Measurements from ENCODE around the gene RAPGEF4. TPM values are rescaled to one million over a fixed set of nuclear protein-coding genes. Genes with fewer than 3 reads are reported as not detected.

The RAPGEF4 gene
- total and polyA plus RNA-seq, 9 of the 15 experiments (the other 6 are each of a cell fraction or from before 2014, with no cell fraction given), result 0.04 to 0.33 (median 0.13) TPM; not detected in 6

- Histone ChIP-seq H3K4me2 (ENCODE audit: insufficient read depth, low read length) (no peak overlapping the region), H3K4me3 (no peak overlapping the region), H3K79me2 (ENCODE audit: control insufficient read depth, insufficient read depth, low read length) (no peaks in the 10 kb centered on the region), H3K27ac (ENCODE audit: extremely low read depth, low read depth, low read length) (no peak overlapping the region), H3K9me3 (replicated peaks; ENCODE audit: control insufficient read depth, insufficient read depth, low read depth, low read length) (no peaks in the 10 kb centered on the region), H3K4me1 (replicated peaks in 1 of 2; ENCODE audit: control insufficient read depth in 2 of 2, insufficient read depth in 2 of 2, low read length in 2 of 2) (no peaks in the 10 kb centered on the region), H3K27me3 (ENCODE audit: control insufficient read depth in 2 of 2, insufficient read depth in 2 of 2, low read length in 2 of 2) (peaks cover 4 to 8% of the 10 kb centered on the region in 2 experiments; a peak in 4 of 5 replicates), H2AFZ (ENCODE audit: low read depth, low read length) (no peak overlapping the region), H4K20me1 (replicated peaks; ENCODE audit: control insufficient read depth, insufficient read depth, low read length) (no peaks in the 10 kb centered on the region), H3K36me3 (ENCODE audit: control insufficient read depth, insufficient read depth, low read length) (no peaks in the 10 kb centered on the region), H3K9ac (ENCODE audit: insufficient read depth in 1 of 2, low read depth in 2 of 2, low read length in 2 of 2) (no peak overlapping the region), H3K9me1 (ENCODE audit: control insufficient read depth, insufficient read depth, low read length) (no peaks in the 10 kb centered on the region)
- no peak for FAIRE-seq
- 0% methylated on average over 9 of the region's 9 CpGs for WGBS (ENCODE audit: insufficient coverage, low coverage, missing lambda C conversion rate)
- DNase-seq (ENCODE audit: extremely low read depth in 1 of 4, low spot score in 3 of 4), result no peak
- ChIA-PET CTCF (ENCODE audit: low intra/inter-chr PET ratio) (no interaction called here), POLR2A (no interaction called here)
- TF ChIP-seq NR2F6 (CRISPR knock-in tag; IDR thresholded peaks at IDR 0.05) (no peak), ZNF699 (CRISPR knock-in tag; IDR thresholded peaks at IDR 0.05; ENCODE audit: insufficient replicate concordance) (no peak)
- TF ChIP-seq, protein P1, sequence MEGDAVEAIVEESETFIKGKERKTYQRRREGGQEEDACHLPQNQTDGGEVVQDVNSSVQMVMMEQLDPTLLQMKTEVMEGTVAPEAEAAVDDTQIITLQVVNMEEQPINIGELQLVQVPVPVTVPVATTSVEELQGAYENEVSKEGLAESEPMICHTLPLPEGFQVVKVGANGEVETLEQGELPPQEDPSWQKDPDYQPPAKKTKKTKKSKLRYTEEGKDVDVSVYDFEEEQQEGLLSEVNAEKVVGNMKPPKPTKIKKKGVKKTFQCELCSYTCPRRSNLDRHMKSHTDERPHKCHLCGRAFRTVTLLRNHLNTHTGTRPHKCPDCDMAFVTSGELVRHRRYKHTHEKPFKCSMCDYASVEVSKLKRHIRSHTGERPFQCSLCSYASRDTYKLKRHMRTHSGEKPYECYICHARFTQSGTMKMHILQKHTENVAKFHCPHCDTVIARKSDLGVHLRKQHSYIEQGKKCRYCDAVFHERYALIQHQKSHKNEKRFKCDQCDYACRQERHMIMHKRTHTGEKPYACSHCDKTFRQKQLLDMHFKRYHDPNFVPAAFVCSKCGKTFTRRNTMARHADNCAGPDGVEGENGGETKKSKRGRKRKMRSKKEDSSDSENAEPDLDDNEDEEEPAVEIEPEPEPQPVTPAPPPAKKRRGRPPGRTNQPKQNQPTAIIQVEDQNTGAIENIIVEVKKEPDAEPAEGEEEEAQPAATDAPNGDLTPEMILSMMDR (IDR thresholded peaks at IDR 0.05 in 2 of 3, conservative IDR thresholded peaks at IDR 0.05 in 1 of 3; ENCODE audit: insufficient read depth in 2 of 3, low read depth in 1 of 3, low read length in 3 of 3), result 0 out of 6 replicates have a peak, but pooled peaks of 1 of the 3 experiments have one; percentile 7
- BruUV-seq (replicated peaks), result no TSS peak
- intact Hi-C loops (cut with micrococcal nuclease), result no loop called here
- in situ Hi-C loops (cut with MboI), result no loop called here
- ATAC-seq, result no peak
Measured at GRCh38 chr2:172783165-172783898, 47.7 kb downstream of the RAPGEF4 start.

Data from K562 (cell line).